GM12801 (cell line): Measurements from ENCODE around the gene GOLGA6C.
"Not testable (repeated sequence)": the region's sequence is repeated elsewhere in the genome, so short reads cannot be mapped to it uniquely, and the experiment has no call there.

Source experiments
- TF ChIP-seq, protein P1 (sequence below): IDR thresholded peaks from one replicate; pipeline ENCODE4 v1.5.1; 2011; ENCODE audit warnings: control low read depth; ENCODE audit not compliant: insufficient read length; ENCODE audit errors: extremely low read depth

GOLGA6C gene, protein sequence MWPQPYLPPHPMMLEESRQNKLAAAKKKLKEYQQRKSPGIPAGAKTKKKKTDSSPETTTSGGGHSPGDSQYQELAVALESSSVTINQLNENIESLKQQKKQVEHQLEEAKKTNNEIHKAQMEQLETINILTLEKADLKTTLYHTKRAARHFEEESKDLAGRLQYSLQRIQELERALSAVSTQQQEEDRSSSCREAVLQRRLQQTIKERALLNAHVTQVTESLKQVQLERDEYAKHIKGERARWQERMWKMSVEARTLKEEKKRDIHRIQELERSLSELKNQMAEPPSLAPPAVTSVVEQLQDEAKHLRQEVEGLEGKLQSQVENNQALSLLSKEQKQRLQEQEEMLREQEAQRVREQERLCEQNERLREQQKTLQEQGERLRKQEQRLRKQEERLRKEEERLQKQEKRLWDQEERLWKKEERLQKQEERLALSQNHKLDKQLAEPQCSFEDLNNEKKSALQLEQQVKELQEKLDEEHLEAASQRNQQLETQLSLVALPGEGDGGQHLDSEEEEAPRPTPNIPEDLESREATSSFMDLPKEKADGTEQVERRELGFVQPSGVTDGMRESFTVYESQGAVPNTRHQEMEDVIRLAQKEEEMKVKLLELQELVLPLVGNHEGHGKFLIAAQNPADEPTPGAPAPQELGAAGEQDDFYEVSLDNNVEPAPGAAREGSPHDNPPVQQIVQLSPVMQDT

DNA sequence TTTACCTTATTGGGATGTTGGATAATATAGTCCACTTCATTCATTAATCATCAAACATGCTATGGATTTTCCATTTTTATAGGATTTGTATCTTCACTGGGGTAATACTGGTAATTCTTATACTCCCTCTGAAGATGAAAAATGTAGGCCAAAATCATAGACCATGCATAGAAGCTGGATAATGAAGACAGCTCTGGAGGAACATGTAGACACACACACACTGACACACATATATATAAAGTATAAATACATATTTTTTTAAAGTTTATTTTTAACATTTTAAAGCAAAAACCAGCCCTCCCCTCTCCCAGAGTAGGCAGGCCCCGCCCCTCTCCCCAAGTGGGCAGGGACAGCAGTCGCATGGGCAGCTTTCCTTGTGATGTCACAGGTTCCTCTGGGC lies at the start of gene GOLGA6C:
Gene GOLGA6C, plus strand, starts transcription at position 301 of the 400 bp plus-strand sequence. CDS start 265 bp downstream, outside the sequence.
- TF ChIP-seq, protein P1, sequence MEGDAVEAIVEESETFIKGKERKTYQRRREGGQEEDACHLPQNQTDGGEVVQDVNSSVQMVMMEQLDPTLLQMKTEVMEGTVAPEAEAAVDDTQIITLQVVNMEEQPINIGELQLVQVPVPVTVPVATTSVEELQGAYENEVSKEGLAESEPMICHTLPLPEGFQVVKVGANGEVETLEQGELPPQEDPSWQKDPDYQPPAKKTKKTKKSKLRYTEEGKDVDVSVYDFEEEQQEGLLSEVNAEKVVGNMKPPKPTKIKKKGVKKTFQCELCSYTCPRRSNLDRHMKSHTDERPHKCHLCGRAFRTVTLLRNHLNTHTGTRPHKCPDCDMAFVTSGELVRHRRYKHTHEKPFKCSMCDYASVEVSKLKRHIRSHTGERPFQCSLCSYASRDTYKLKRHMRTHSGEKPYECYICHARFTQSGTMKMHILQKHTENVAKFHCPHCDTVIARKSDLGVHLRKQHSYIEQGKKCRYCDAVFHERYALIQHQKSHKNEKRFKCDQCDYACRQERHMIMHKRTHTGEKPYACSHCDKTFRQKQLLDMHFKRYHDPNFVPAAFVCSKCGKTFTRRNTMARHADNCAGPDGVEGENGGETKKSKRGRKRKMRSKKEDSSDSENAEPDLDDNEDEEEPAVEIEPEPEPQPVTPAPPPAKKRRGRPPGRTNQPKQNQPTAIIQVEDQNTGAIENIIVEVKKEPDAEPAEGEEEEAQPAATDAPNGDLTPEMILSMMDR, result not testable (repeated sequence)

DNA sequence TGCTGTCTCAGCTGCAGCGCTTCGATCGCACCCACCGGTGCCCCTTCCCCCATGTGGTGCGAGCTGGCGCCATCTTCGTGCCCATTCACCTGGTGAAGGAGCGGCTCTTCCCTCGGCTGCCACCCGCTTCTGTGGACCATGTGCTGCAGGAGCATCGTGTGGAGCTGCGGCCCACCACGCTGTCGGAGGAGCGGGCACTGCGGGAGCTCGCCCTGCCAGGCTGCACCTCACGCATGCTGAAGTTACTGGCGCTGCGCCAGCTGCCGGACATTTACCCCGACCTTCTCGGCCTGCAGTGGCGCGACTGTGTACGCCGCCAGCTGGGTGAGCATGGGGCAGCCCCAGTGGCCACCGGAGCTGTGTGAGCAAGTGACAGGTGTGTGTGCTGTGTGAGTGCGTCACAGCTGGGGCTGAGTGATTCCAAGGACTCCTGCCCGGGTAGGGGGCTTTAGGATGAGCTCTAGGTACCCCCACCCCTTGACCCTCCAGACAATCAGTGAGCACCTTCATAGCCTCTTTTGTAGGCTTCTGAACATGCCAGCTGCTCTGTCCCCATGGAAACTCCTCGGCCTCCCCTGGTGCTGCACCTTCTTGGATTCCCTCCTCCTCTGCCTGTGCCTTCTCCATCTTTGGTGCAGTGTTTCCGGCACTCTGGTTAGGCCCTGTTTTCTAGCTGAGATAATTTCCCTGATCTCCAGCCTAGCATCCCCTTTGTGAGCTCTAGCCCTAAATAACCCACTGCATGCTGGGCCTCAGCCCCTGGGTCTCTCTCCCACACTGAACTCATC lies 49.4 kb upstream of the GOLGA6C start:
- TF ChIP-seq, protein P1, result no peak

DNA sequence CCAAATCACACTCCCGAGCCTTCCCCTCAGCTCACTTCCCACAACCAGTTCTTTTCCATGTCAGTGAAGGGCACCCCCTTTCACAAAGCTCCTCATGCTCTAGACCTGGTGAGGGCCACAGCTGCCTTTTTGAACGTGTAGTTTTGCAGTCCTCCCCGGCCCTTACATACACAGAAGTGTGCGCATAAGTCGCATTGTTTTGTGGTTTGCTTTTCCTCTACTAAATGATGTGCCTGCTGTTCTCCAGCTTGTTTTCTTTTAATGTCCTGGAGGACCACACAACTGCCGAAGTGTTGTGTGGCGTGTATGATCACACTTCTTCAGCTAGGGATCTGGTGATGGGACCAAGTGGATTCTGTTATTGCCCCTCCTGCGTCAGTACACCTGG lies 48.9 kb upstream of the GOLGA6C start:
- TF ChIP-seq, protein P1, result no peak

DNA sequence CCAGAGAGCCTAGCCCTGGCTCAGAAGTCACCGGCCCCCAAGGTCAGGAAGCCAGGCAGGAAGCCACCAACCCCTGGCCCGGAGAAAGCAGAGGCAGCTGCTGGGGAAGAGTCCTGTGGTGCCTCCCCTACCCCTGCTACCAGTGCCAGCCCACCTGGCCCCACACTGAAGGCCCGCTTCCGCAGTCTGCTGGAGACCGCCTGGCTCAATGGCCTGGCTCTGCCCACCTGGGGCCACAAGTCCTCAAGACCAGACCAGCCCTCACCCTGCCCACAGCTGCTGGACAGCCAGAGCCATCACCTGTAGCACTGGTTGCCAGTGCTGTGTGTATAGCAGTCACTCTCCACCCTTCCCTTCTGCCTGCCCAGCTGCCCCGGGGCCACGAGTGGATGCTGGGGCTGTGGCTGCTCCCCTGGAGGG lies 47.3 kb upstream of the GOLGA6C start:
- TF ChIP-seq, protein P1, result no peak

DNA sequence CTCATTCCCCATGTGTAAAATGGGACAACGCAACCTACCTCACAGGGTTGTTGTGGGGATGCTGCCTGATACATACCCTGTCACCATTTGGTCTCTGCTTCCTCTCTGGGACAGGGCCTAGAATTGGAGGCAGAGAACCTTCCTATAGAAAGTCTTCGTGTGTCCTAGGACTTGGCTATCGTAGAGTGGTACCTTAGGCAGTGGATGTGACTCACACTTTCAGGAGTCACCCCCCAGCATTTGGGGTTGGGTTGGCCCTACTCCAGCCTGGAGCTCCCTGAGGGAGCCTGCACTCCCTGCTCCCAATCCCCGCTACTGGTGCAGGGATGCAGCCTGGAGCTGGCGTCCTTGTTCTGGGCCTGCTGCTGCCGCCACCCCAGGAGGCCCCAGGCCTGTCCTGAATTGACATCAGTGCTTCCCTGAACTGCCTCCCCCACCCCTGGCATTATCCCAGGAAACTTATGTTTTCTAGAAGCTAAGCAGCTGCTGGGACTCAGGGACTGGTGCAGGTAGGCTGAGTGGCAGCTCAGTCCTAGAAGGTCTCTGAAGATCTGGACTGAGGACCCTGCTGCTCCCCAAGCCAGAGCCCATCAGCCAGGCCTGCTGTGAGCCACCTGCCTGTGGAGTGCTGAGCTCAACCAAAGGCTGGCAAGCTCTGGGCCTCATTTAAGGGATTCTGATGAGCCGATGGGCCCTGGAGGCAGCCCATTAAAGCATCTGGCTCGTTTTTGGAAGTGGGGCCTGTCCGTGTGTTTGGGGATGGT lies 46.5 kb upstream of the GOLGA6C start:
- TF ChIP-seq, protein P1, result no peak

DNA sequence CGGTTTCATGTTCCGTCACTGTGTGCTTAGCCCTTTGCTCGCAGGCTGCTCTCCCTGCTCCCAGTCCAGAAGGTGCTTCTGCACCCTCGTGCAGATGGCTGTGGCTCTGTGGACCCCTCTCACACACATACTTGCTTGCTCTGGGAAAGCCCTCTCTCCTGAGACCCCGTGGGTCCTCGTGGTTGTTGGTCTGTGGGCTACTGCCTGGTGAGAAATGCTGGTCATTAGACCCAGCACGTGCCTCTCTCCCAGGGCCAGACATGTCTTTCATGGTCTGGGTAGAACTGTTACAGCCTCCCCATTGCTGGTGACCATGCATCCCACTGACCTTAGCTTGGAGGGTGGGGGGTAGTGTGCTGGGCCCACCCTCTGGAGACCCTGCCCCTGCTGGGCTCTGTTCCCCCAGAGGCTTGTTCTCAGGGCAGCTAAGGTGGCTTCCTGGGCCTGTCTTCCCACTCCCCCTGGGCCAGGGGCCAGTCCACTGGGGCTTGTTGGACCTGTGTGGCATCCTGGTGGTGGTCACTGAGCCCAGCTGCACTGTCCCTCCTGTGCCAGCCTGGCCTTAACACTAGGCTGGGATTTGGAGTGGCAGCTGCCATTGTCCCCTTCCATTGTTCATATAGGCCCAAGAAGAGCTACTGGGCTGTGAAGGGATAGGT lies 45.8 kb upstream of the GOLGA6C start:
- TF ChIP-seq, protein P1, result no peak
